GM18951 (cell line): ENCODE data around the gene FOLH1.
"Not testable (repeated sequence)": the region's sequence is repeated elsewhere in the genome, so short reads cannot be mapped to it uniquely, and the experiment has no call there.

Experiments
- POLR2A ChIP-seq: IDR thresholded peaks from 4 replicates; pipeline ENCODE4 v1.6.1; 2011; ENCODE audit warnings: mild to moderate bottlenecking; ENCODE audit not compliant: insufficient read length, insufficient read depth; ENCODE audit errors: extremely low read depth
- in situ Hi-C: fragments of 300-500 bp; cut with MboI; formaldehyde crosslinking; loops from one replicate; pipeline ENCODE4 v1.12.0; 2022; ENCODE audit warnings: low sequenced_read_pairs, mixed read lengths, inconsistent platforms; ENCODE audit not compliant: unreplicated experiment

Gene FOLH1

DNA sequence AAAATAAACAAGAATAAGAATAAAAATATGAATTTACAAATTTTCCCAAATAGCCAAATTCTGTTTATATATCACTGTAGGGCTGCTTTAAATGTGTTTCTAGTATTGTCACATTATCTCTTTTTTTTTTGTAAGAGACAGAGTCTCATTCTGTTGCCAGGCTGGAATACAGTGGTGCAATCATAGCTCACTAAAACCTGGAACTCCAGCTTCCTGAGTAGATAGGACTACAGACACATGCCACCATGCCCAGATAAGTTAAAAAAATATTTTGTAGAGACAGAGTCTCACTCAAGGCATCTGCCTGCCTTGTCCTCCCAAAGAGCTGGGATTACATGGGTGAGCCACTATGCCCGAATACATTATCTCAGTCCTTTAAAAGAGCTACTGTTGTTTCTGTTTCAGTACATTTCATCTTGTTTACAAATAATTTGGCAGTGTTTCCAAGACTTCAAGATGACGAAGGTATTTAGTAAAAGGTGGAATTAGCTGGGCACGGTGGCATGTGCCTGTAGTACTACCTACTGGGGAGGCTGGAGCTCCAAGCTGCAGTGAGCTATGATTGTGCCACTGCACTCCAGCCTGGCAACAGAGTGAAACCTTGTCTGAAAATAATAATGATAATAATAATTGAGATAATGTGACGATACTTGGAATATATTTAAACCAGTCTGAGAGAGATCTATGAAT lies 6.0 kb downstream of the FOLH1 start:
- no peak for TF ChIP-seq POLR2A
- in situ Hi-C loops, result no loop called here

DNA sequence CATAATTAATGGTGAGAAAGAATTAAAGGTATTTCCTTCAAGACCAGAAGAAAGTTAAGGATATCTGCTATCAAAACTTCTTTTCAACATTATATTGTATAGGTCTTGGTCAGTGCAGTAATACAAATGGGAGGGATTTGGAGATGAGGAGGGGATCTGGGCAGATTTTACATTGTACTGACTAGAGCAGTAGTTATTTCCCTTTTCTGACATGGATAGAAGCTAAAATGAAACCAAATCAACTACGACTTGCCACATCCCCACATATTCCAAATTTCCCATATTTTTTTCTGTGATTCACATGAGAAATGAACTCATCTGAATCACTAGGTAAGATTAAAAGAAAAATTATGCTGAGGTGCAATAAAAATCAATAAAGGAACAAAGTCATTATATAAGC lies 11.6 kb downstream of the FOLH1 start:
- in situ Hi-C loops, result not testable (repeated sequence)

DNA sequence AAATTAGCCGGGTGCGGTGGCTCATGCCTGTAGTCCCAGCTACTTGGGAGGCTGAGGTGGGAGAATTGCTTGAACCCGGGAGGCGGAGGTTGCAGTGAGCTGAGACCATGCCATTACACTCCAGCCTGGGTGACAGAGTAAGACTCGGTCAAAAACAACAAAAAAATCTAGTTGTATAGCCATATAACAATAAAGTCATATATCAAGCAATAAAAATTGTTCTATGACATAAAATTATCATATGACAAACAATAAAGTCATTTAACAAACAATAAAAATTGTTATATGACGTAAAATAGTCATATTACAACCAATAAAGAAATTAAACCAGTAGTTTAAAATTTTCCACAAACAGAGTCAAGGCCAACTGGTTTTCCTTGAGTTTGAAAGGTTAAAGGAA lies 12.4 kb downstream of the FOLH1 start:
- in situ Hi-C loops, result not testable (repeated sequence)

DNA sequence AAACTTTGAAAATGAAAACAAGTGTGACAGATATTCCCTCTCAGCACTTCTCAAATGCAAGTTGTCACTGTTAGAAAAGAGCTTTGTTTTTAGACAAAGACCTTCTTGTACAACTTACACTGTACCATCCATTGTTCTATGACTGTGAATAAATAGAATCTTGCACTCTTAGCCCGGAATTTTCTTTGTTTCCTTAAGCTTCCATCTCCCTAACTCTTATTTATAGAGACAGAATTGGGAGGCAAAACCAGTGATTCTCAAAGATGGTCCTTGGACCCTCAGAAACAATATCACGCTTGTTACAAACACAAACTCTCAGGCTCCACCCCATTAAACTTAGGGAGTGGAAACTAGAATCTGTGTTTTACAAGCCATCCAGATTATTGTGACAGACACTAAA lies 18.1 kb downstream of the FOLH1 start:
- in situ Hi-C loops, result not testable (repeated sequence)

DNA sequence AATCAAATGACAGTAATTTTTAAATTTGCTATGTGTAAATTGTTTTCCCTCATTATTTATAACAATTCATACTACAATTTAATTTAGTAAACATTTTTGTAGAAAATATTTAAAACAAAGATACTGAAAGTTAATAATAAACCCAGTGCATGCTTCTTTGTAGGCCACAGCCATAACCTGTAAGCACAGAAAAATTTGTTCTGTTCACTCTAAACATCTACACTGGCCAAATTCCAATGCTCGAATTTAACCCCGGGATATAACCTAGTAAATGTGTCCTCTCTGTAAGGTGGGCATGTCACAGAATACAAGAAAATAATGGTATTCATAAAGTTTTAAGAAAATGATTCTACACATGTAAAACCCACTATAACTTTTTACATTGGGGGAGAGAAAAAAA lies 22.2 kb downstream of the FOLH1 start:
- in situ Hi-C loops, result not testable (repeated sequence)

GRCh38 chr11:49185597-49185996 lies 22.8 kb downstream of the FOLH1 start:
- in situ Hi-C loops, result not testable (repeated sequence)

DNA sequence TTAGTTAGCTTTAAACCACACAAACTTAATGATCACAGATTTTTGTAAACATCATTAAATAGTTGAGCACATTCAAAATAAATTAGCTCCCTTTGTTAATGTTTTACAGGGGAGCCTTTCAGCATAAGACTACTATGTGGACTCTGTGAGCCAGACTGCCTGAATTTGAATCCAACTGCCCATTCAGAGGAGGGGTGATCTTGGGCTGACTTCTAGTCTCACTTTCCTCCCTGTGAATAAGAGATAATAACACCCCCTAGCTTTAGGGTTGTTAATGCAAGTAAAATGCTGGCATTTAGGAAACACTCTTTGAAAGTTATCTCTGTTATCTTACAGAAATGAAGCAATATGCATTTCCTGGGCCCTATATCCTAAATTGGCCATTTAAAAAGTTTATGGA lies 23.6 kb downstream of the FOLH1 start:
- in situ Hi-C loops, result not testable (repeated sequence)

DNA sequence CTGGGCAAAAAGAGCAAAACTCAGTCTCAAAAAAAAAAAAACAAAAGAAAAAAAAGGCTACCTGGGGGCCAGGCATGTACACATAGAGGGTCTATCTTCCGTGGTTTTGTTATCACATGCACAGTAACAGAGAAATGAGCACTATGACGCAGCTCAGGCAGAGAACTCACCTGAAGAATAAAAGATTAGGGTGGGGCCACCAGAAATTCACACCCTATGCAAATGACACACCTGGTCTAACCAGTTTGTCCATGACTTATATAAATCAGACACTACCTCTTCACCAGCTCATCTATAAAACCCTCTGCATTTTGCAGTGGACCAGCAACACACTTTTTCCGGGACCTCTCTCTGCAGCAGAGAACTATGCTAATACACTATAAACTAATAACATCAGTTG lies 30.5 kb downstream of the FOLH1 start:
- in situ Hi-C loops, result not testable (repeated sequence)

GRCh38 chr11:49175378-49175777 lies 33.0 kb downstream of the FOLH1 start:
- in situ Hi-C loops, result not testable (repeated sequence)

GRCh38 chr11:49174691-49175366 lies 33.6 kb downstream of the FOLH1 start:
- in situ Hi-C loops, result not testable (repeated sequence)

GRCh38 chr11:49171613-49172012 lies 36.8 kb downstream of the FOLH1 start:
- in situ Hi-C loops, result not testable (repeated sequence)

DNA sequence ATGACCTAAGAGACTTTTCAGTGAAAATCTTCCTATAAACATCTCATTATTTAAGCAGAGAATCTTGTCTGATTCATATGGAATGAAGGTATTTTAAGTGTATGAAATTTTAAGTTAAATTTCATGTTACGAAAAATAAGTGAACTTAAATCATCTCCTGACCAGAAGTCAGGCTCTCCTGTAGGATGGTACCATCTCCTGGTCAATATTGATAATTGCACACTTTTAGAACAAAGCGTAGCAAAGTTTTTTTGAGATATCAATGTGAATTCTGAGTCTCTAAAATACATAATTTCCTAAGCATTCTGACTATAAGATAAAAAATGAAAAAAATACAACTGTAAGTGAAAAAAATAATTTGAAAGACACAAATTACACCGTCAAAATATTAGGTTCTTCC lies 38.8 kb downstream of the FOLH1 start:
- in situ Hi-C loops, result not testable (repeated sequence)

GRCh38 chr11:49168992-49169391 lies 39.4 kb downstream of the FOLH1 start:
- in situ Hi-C loops, result not testable (repeated sequence)

GRCh38 chr11:49151211-49151610 lies 57.2 kb downstream of the FOLH1 start:
- in situ Hi-C loops, result no loop called here
- no peak for TF ChIP-seq POLR2A

GRCh38 chr11:49102356-49102755 lies 106.0 kb downstream of the FOLH1 start:
- in situ Hi-C loops, result not testable (repeated sequence)
